ENCODE data around the gene NAV2. TPM values are rescaled to one million over a fixed set of nuclear protein-coding genes. Genes with fewer than 3 reads are reported as not detected.

NAV2 gene
- total RNA-seq, 1 experiment from 2014 or later: 22.7 TPM

- in situ Hi-C loops (cut with HindIII; ENCODE audit: low pct_unique_long_range_greater_than_20kb, low sequenced_read_pairs) (no loop called here), intact Hi-C loops (cut with micrococcal nuclease; ENCODE audit: unreplicated experiment) (no loop called here)
- Histone ChIP-seq H3K9me3 (ENCODE audit: control insufficient read depth, insufficient read depth, low read depth, low read length) (no peaks in the 10 kb centered on the region), H3K4me3 (ENCODE audit: low read depth in 2 of 2, low read length in 2 of 2) (no peak overlapping the region), H3K36me3 (ENCODE audit: control insufficient read depth, insufficient read depth, low read length) (no peaks in the 10 kb centered on the region), H3K4me1 (ENCODE audit: control insufficient read depth, insufficient read depth, low read length) (no peaks in the 10 kb centered on the region), H3K27me3 (ENCODE audit: control insufficient read depth, insufficient read depth, low read length) (no peaks in the 10 kb centered on the region), H3K27ac (ENCODE audit: low read length) (no peak overlapping the region)
- ATAC-seq (no peak), DNase-seq (ENCODE audit: low read depth, low spot score) (no peak)
- no TSS peak for BruUV-seq (replicated peaks)
- no peak for TF ChIP-seq SIN3A (IDR thresholded peaks at IDR 0.05; ENCODE audit: borderline replicate concordance, insufficient read depth, low read depth, low read length)
- TF ChIP-seq CTCF (IDR thresholded peaks at IDR 0.05): no peak
- TF ChIP-seq POLR2AphosphoS5 (IDR thresholded peaks at IDR 0.05; ENCODE audit: low read depth, low read length): no peak
- no peak for TF ChIP-seq REST (IDR thresholded peaks at IDR 0.05; ENCODE audit: insufficient read depth in 1 of 2, low read depth in 2 of 2, low read length in 1 of 2)
- ChIA-PET POLR2A (no interaction called here), CTCF (no interaction called here)
Measured at GRCh38 chr11:19882356-19882755, 169.7 kb downstream of the NAV2 start.

- CTCF ChIA-PET: interaction anchor here (0.7 kb wide), 1 partner anchor 323 kb away, joined by 13 read pairs; no protein-coding TSS in a partner anchor
- Histone ChIP-seq H3K27me3 (ENCODE audit: control insufficient read depth, insufficient read depth, low read length) (no peaks in the 10 kb centered on the region), H3K36me3 (ENCODE audit: control insufficient read depth, insufficient read depth, low read length) (no peaks in the 10 kb centered on the region), H3K4me3 (ENCODE audit: low read depth in 2 of 2, low read length in 2 of 2) (no peak overlapping the region), H3K4me1 (ENCODE audit: control insufficient read depth, insufficient read depth, low read length) (no peaks in the 10 kb centered on the region), H3K27ac (ENCODE audit: low read length) (no peak overlapping the region), H3K9me3 (ENCODE audit: control insufficient read depth, insufficient read depth, low read depth, low read length) (no peaks in the 10 kb centered on the region)
- no peak for ATAC-seq
- intact Hi-C loops (cut with micrococcal nuclease; ENCODE audit: unreplicated experiment): no loop called here
- TF ChIP-seq REST (IDR thresholded peaks at IDR 0.05; ENCODE audit: insufficient read depth in 1 of 2, low read depth in 2 of 2, low read length in 1 of 2): no peak
- TF ChIP-seq TCF7L2 (IDR thresholded peaks at IDR 0.05; ENCODE audit: low read depth, low read length): no peak
- no peak for TF ChIP-seq CTCF (IDR thresholded peaks at IDR 0.05)
- TF ChIP-seq SIN3A (IDR thresholded peaks at IDR 0.05; ENCODE audit: borderline replicate concordance, insufficient read depth, low read depth, low read length): no peak
- no peak for TF ChIP-seq POLR2AphosphoS5 (IDR thresholded peaks at IDR 0.05; ENCODE audit: low read depth, low read length)
- no TSS peak for BruUV-seq (replicated peaks)
- DNase-seq (ENCODE audit: low read depth, low spot score): no peak
- POLR2A ChIA-PET: no interaction called here
- in situ Hi-C loops (cut with HindIII; ENCODE audit: low pct_unique_long_range_greater_than_20kb, low sequenced_read_pairs): no loop called here
Measured at GRCh38 chr11:19886498-19886897, 173.9 kb downstream of the NAV2 start.
